Effector memory CD8-positive, alpha-beta T cell (primary cell): ENCODE data around the gene IFI30.
A peak's percentile ranks its signal among the peaks of the same experiment; 100 is the strongest.

Source experiments
- ATAC-seq: fragments of 150-1000 bp; cut with Tn5 transposase; replicated peaks from 2 replicates; pipeline ENCODE4 v1.10.0; 2021; ENCODE audit warnings: mild to moderate bottlenecking, moderate library complexity
- DNase-seq, 3 experiments: peaks; one replicate each; pipeline ENCODE4 v3.0.0; 2021
- H3K27ac Mint-ChIP-seq, 2 donors: one replicate each; pipeline ENCODE4 v1.8.0; 2022; ENCODE audit warnings: mild to moderate bottlenecking in 2 of 2, mixed read lengths in 2 of 2, moderate library complexity in 2 of 2
- H3K27me3 Mint-ChIP-seq, 2 donors: one replicate each; pipeline ENCODE4 v1.8.0; 2022; ENCODE audit warnings: mixed read lengths in 2 of 2
- H3K36me3 Mint-ChIP-seq: one replicate; pipeline ENCODE4 v1.8.0; 2022; ENCODE audit warnings: mild to moderate bottlenecking, moderate library complexity, mixed read lengths; ENCODE audit not compliant: insufficient read depth
- H3K4me1 Mint-ChIP-seq, 2 donors: one replicate each; pipeline ENCODE4 v1.8.0; 2022; ENCODE audit warnings: low read depth in 2 of 2, mixed read lengths in 2 of 2
- H3K4me3 Mint-ChIP-seq, 2 donors: one replicate each; pipeline ENCODE4 v1.8.0; 2022; ENCODE audit warnings: mild to moderate bottlenecking in 2 of 2, mixed read lengths in 2 of 2, moderate library complexity in 2 of 2
- H3K9me3 Mint-ChIP-seq, 2 donors: one replicate each; pipeline ENCODE4 v1.8.0; 2022; ENCODE audit warnings: mixed read lengths in 2 of 2

IFI30 gene

GRCh38 chr19:18143902-18144301 is 29.7 kb upstream of the IFI30 start:
- peaks cover 85% of the 10 kb centered on the region for H3K36me3 Mint-ChIP-seq
- H3K27me3 Mint-ChIP-seq = no peaks in the 10 kb centered on the region
- ATAC-seq = no peak
- H3K27ac Mint-ChIP-seq = peak overlapping the region in 1 of 2 donors; percentile 79
- DNase-seq = no peak
- peaks cover 12 to 14% of the 10 kb centered on the region in 2 donors for H3K4me1 Mint-ChIP-seq
- H3K9me3 Mint-ChIP-seq = no peaks in the 10 kb centered on the region
- H3K4me3 Mint-ChIP-seq = no peak overlapping the region

- H3K27ac Mint-ChIP-seq = peak overlapping the region in 1 of 2 donors; percentile 79
- H3K9me3 Mint-ChIP-seq = no peaks in the 10 kb centered on the region
- no peak overlapping the region for H3K4me3 Mint-ChIP-seq
- H3K36me3 Mint-ChIP-seq = peaks cover 82% of the 10 kb centered on the region
- DNase-seq (no peak), ATAC-seq (no peak)
- H3K27me3 Mint-ChIP-seq = no peaks in the 10 kb centered on the region
- peaks cover 12 to 15% of the 10 kb centered on the region in 2 donors for H3K4me1 Mint-ChIP-seq
These were observed 29.3 kb upstream of the IFI30 start for GRCh38 chr19:18144361-18144760.

GRCh38 chr19:18144906-18145305 is 28.7 kb upstream of the IFI30 start:
- Mint-ChIP-seq H3K4me3 (no peak overlapping the region), H3K4me1 (peaks cover 15 to 19% of the 10 kb centered on the region in 2 donors), H3K9me3 (no peaks in the 10 kb centered on the region), H3K27me3 (no peaks in the 10 kb centered on the region), H3K27ac (peak overlapping the region in 1 of 2 donors; percentile 79), H3K36me3 (peaks cover 81% of the 10 kb centered on the region)
- DNase-seq = no peak
- no peak for ATAC-seq

- H3K9me3 Mint-ChIP-seq = no peaks in the 10 kb centered on the region
- peak overlapping the region; percentile 41 to 55 for H3K27ac Mint-ChIP-seq
- H3K36me3 Mint-ChIP-seq = peaks cover 78% of the 10 kb centered on the region
- H3K4me1 Mint-ChIP-seq = peaks cover 15 to 21% of the 10 kb centered on the region in 2 donors
- no peak overlapping the region for H3K4me3 Mint-ChIP-seq
- no peaks in the 10 kb centered on the region for H3K27me3 Mint-ChIP-seq
- ATAC-seq = no peak
- no peak for DNase-seq
These were observed 28.1 kb upstream of the IFI30 start for GRCh38 chr19:18145391-18145999.

- DNase-seq (no peak), ATAC-seq (no peak)
- H3K27me3 Mint-ChIP-seq = no peaks in the 10 kb centered on the region
- no peak overlapping the region for H3K4me3 Mint-ChIP-seq
- peaks cover 25 to 35% of the 10 kb centered on the region in 2 donors for H3K4me1 Mint-ChIP-seq
- H3K27ac Mint-ChIP-seq = peak overlapping the region in 1 of 2 donors; percentile 91
- no peaks in the 10 kb centered on the region for H3K9me3 Mint-ChIP-seq
- peaks cover 65% of the 10 kb centered on the region for H3K36me3 Mint-ChIP-seq
These were observed 26.2 kb upstream of the IFI30 start for GRCh38 chr19:18147396-18147795.

- H3K27me3 Mint-ChIP-seq = no peaks in the 10 kb centered on the region
- DNase-seq (no peak), ATAC-seq (no peak)
- H3K27ac Mint-ChIP-seq = no peak overlapping the region
- H3K9me3 Mint-ChIP-seq = no peaks in the 10 kb centered on the region
- H3K4me3 Mint-ChIP-seq = peak overlapping the region in 1 of 2 donors; percentile 35
- peaks cover 37 to 47% of the 10 kb centered on the region in 2 donors for H3K4me1 Mint-ChIP-seq
- peaks cover 58% of the 10 kb centered on the region for H3K36me3 Mint-ChIP-seq
These were observed 24.0 kb upstream of the IFI30 start for GRCh38 chr19:18149596-18149975.

GRCh38 chr19:18150776-18151624 is 22.6 kb upstream of the IFI30 start:
- peaks cover 54% of the 10 kb centered on the region for H3K36me3 Mint-ChIP-seq
- DNase-seq (no peak), ATAC-seq (no peak)
- no peaks in the 10 kb centered on the region for H3K9me3 Mint-ChIP-seq
- H3K4me3 Mint-ChIP-seq = peak overlapping the region; percentile 80 to 87
- no peaks in the 10 kb centered on the region for H3K27me3 Mint-ChIP-seq
- peaks cover 39 to 51% of the 10 kb centered on the region in 2 donors for H3K4me1 Mint-ChIP-seq
- peak overlapping the region in 1 of 2 donors; percentile 97 for H3K27ac Mint-ChIP-seq

GRCh38 chr19:18152442-18152816 is 21.2 kb upstream of the IFI30 start:
- Mint-ChIP-seq H3K4me1 (peaks cover 37 to 51% of the 10 kb centered on the region in 2 donors), H3K27ac (peak overlapping the region; percentile 91 to 97), H3K9me3 (no peaks in the 10 kb centered on the region), H3K4me3 (peak overlapping the region; percentile 80 to 87), H3K27me3 (no peaks in the 10 kb centered on the region), H3K36me3 (peaks cover 44% of the 10 kb centered on the region)
- peak; percentile 64 for ATAC-seq
- peak; percentile 98 to 99 (median 99) for DNase-seq

GRCh38 chr19:18152817-18153555 is 20.6 kb upstream of the IFI30 start, which contains the start of gene PIK3R2:
TSS of gene PIK3R2 (plus strand) at chr19:18153163. CDS start at chr19:18155880, 2,717 bp downstream.
- ATAC-seq = peak; percentile 81
- Mint-ChIP-seq H3K27ac (peak within 1 kb of the TSS; percentile 91 to 97), H3K9me3 (no peaks in the 10 kb centered on the region), H3K4me3 (peak within 1 kb of the TSS; percentile 80 to 87), H3K36me3 (peaks cover 40% of the 10 kb centered on the region), H3K27me3 (no peaks in the 10 kb centered on the region), H3K4me1 (peaks cover 37 to 51% of the 10 kb centered on the region in 2 donors)
- DNase-seq = peak; percentile 100

- Mint-ChIP-seq H3K4me3 (peak overlapping the region; percentile 80 to 87), H3K9me3 (no peaks in the 10 kb centered on the region), H3K27me3 (no peaks in the 10 kb centered on the region), H3K27ac (peak overlapping the region; percentile 75 to 84), H3K36me3 (peaks cover 33% of the 10 kb centered on the region), H3K4me1 (peaks cover 32 to 45% of the 10 kb centered on the region in 2 donors)
- ATAC-seq (no peak), DNase-seq (no peak)
These were observed 20.0 kb upstream of the IFI30 start for GRCh38 chr19:18153556-18154134.

GRCh38 chr19:18155095-18156087 is 18.2 kb upstream of the IFI30 start:
- Mint-ChIP-seq H3K27ac (peak overlapping the region in 1 of 2 donors; percentile 75), H3K4me1 (peaks cover 30 to 37% of the 10 kb centered on the region in 2 donors), H3K27me3 (no peaks in the 10 kb centered on the region), H3K36me3 (peaks cover 26% of the 10 kb centered on the region), H3K9me3 (no peaks in the 10 kb centered on the region), H3K4me3 (peak overlapping the region; percentile 79 to 87)
- ATAC-seq (no peak), DNase-seq (no peak)

- H3K36me3 Mint-ChIP-seq = peaks cover 31% of the 10 kb centered on the region
- H3K27me3 Mint-ChIP-seq = no peaks in the 10 kb centered on the region
- DNase-seq (no peak), ATAC-seq (no peak)
- H3K4me3 Mint-ChIP-seq = no peak overlapping the region
- peaks cover 32 to 34% of the 10 kb centered on the region in 2 donors for H3K4me1 Mint-ChIP-seq
- H3K9me3 Mint-ChIP-seq = no peaks in the 10 kb centered on the region
- no peak overlapping the region for H3K27ac Mint-ChIP-seq
These were observed 17.3 kb upstream of the IFI30 start for GRCh38 chr19:18156268-18156667.
